Measurements from ENCODE around the gene TCHP. TPM values are rescaled to one million over a fixed set of nuclear protein-coding genes. Genes with fewer than 3 reads are reported as not detected.

TCHP gene
- total RNA-seq, 2 donors from 2014 or later = 18.9 to 26.3 TPM

DNA sequence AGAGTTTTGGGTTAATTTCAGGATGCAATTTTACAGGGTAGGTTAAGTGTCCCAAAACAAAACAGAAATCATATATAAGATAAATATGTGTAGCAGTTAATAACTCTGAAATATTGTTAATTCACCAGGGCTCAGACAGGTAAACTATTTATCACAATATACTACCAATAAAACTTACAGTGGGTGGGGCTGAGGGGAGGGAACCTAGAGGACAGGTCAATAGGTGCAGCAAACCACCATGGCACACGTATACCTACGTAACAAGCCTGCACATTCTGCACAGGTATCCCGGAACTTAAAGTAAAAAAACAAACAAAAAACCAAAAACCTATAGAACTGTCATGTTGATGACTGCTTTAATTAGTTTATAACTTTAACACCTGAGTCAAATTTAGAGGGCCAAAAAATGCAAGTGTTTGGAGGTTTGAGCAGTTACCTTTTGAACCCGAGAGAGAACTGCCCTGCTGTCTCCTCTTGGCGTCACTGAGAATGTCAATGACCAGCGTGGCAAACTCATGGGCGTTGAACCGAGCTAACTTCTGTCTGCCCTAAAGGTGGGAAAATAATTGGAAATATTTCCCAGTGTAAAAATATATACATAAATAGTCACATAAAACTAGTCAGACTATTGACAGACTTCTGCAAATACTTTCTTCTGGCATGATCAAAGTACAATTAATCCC, 59.5 kb downstream of the TCHP start:
- Histone ChIP-seq H3K27me3 (replicated peaks; ENCODE audit: insufficient read depth) (no peaks in the 10 kb centered on the region), H3K27ac (no peak overlapping the region), H3K36me3 (peaks cover 0 to 5% of the 10 kb centered on the region in 2 donors), H3K9me3 (no peaks in the 10 kb centered on the region), H3K4me1 (replicated peaks) (peaks cover under 1% of the 10 kb centered on the region), H3K4me3 (no peak overlapping the region)
- no peak for TF ChIP-seq POLR2AphosphoS5 (IDR thresholded peaks at IDR 0.05)
- TF ChIP-seq, protein P1, sequence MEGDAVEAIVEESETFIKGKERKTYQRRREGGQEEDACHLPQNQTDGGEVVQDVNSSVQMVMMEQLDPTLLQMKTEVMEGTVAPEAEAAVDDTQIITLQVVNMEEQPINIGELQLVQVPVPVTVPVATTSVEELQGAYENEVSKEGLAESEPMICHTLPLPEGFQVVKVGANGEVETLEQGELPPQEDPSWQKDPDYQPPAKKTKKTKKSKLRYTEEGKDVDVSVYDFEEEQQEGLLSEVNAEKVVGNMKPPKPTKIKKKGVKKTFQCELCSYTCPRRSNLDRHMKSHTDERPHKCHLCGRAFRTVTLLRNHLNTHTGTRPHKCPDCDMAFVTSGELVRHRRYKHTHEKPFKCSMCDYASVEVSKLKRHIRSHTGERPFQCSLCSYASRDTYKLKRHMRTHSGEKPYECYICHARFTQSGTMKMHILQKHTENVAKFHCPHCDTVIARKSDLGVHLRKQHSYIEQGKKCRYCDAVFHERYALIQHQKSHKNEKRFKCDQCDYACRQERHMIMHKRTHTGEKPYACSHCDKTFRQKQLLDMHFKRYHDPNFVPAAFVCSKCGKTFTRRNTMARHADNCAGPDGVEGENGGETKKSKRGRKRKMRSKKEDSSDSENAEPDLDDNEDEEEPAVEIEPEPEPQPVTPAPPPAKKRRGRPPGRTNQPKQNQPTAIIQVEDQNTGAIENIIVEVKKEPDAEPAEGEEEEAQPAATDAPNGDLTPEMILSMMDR (IDR thresholded peaks at IDR 0.05) = no peak
- TF ChIP-seq POLR2A (IDR thresholded peaks at IDR 0.05) = no peak
- 95% methylated on average over 8 of the region's 8 CpGs for WGBS
- no peak for DNase-seq (ENCODE audit: low spot score)
- intact Hi-C loops (cut with DNase I) = no loop called here

DNA sequence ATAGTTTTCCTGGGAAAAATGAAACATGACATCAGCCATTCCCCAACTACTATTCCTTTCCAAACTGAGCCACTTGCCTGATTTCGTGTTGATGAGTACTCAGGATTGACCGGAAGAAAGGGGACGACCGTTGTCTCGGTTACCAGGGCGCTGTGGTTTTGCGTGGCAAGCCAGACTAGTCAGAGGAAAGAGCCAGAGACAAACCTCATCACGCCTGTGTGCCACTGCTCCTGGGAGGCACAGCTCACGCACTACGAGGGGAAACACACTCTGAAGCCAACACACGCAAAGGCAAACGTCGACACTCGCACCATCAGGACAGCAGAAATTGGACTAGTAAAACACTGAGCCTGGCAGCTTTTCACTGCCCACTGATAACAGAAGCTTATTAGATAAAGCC, 61.1 kb downstream of the TCHP start:
- TF ChIP-seq POLR2A (IDR thresholded peaks at IDR 0.05) (no peak), POLR2AphosphoS5 (IDR thresholded peaks at IDR 0.05) (no peak)
- TF ChIP-seq, protein P1 (IDR thresholded peaks at IDR 0.05) = no peak
- WGBS = 74% methylated on average over 14 of the region's 14 CpGs

DNA sequence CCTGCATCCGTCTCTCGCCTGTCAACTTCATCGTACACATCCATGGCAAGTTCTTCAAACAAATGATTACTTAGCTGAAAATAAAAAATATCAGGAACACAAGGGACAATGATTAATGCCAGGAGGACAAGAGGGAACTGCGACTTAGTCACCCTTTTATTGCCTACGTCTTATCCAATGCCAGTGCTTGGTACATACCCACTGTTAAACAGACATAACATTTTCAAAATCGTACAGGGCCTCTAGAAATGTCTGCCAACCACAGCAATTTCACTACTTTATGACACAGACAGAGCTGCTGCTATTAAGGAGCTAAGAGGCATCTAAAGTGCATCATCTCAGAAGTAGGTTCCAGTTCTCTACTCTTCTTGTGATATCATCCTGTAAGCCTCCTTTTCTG, 61.5 kb downstream of the TCHP start:
- Histone ChIP-seq H3K9me3 (no peaks in the 10 kb centered on the region), H3K27me3 (replicated peaks; ENCODE audit: insufficient read depth) (no peaks in the 10 kb centered on the region), H3K36me3 (peaks cover 0 to 5% of the 10 kb centered on the region in 2 donors), H3K4me3 (no peak overlapping the region), H3K27ac (no peak overlapping the region), H3K4me1 (replicated peaks) (peaks cover 10% of the 10 kb centered on the region)
- TF ChIP-seq POLR2AphosphoS5 (IDR thresholded peaks at IDR 0.05) (no peak), POLR2A (IDR thresholded peaks at IDR 0.05) (no peak)
- TF ChIP-seq, protein P1 (IDR thresholded peaks at IDR 0.05) = no peak
- intact Hi-C loops (cut with DNase I) = no loop called here
- no peak for DNase-seq (ENCODE audit: low spot score)
- 68% methylated on average over 6 of the region's 6 CpGs for WGBS

More for the DNA sequence above, 61.1 kb downstream of the TCHP start:
- peaks cover 10% of the 10 kb centered on the region for H3K4me1 ChIP-seq (replicated peaks)
- intact Hi-C loops (cut with DNase I) = no loop called here
- H3K9me3 ChIP-seq = no peaks in the 10 kb centered on the region
- H3K27me3 ChIP-seq (replicated peaks; ENCODE audit: insufficient read depth) = no peaks in the 10 kb centered on the region
- DNase-seq (ENCODE audit: low spot score) = no peak
- H3K27ac ChIP-seq = no peak overlapping the region
- peaks cover 0 to 5% of the 10 kb centered on the region in 2 donors for H3K36me3 ChIP-seq
- H3K4me3 ChIP-seq = no peak overlapping the region

- TF ChIP-seq, protein P1 (IDR thresholded peaks at IDR 0.05) = no peak
- TF ChIP-seq POLR2AphosphoS5 (IDR thresholded peaks at IDR 0.05) (no peak), POLR2A (IDR thresholded peaks at IDR 0.05) (no peak)
- intact Hi-C loops (cut with DNase I) = no loop called here
- Histone ChIP-seq H3K4me1 (replicated peaks) (peaks cover 10% of the 10 kb centered on the region), H3K36me3 (peaks cover 0 to 5% of the 10 kb centered on the region in 2 donors), H3K27me3 (replicated peaks; ENCODE audit: insufficient read depth) (no peaks in the 10 kb centered on the region), H3K27ac (no peak overlapping the region), H3K9me3 (no peaks in the 10 kb centered on the region), H3K4me3 (no peak overlapping the region)
- WGBS = 70% methylated on average over 3 of the region's 3 CpGs
- DNase-seq (ENCODE audit: low spot score) = no peak
Measured at GRCh38 chr12:109962398-109962797, 62.3 kb downstream of the TCHP start.

DNA sequence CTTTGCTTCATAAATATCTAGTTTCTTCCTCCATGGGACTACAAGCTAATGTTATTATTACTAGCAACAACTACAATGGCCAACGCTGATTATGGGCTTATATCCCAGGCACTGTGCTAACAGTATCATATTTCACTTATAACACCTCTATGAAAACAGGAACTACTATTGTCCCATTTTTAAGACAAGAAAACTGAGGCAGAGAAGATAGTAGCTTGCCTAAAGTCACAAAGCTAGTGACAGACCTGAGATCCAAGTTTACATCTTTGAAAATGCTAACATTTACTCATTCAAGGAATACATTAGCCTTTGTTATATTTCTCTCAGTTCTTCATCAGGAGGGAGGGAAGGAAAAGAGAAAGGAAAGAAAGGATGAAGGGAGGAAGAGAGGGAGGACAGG, 63.3 kb downstream of the TCHP start:
- Histone ChIP-seq H3K27ac (no peak overlapping the region), H3K36me3 (peaks cover 0 to 5% of the 10 kb centered on the region in 2 donors), H3K9me3 (no peaks in the 10 kb centered on the region), H3K27me3 (replicated peaks; ENCODE audit: insufficient read depth) (no peaks in the 10 kb centered on the region), H3K4me1 (replicated peaks) (peaks cover 10% of the 10 kb centered on the region), H3K4me3 (no peak overlapping the region)
- intact Hi-C loops (cut with DNase I) = no loop called here
- DNase-seq (ENCODE audit: low spot score) = no peak
- WGBS = 76% methylated on average over 1 of the region's 1 CpG
- TF ChIP-seq POLR2A (IDR thresholded peaks at IDR 0.05) (no peak), POLR2AphosphoS5 (IDR thresholded peaks at IDR 0.05) (no peak)
- TF ChIP-seq, protein P1 (IDR thresholded peaks at IDR 0.05) = no peak
